Body of pancreas (tissue), 4 donors: ENCODE data around the gene CLEC17A.

Experiments
- CTCF ChIP-seq, 7 experiments: fragments of 450-650 bp in 4 of 7; fragments of 200-600 bp in 3 of 7; sonication (generic) in 3 of 7; IDR thresholded peaks; one replicate each; pipeline ENCODE4 v1.5.1; 2016 to 2019; ENCODE audit warnings: antibody characterized with exemption in 7 of 7
- POLR2A ChIP-seq, 3 donors: fragments of 450-650 bp; IDR thresholded peaks; one replicate each; pipeline ENCODE4 v1.6.1; 2016; ENCODE audit warnings: antibody characterized with exemption in 3 of 3, mild to moderate bottlenecking in 2 of 3

DNA sequence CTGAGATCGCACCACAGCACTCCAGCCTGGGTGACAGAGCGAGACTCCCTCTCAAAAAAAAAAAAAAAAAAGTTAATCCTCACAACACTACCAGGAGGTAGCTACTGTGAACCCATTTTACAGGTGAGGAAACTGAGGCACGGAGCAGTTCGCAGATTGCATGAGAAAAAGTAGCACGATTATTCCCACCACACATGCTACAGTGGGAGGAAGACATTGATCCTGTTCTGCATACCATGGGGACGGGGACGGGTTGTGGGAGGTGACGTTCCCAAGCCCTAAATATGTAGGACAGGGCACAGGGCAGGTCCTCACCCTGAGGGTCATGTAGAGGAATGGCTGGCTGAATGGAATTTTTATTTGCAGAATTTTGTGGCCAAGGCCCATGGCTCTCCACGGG is 23.7 kb downstream of the CLEC17A start:
- no peak for TF ChIP-seq CTCF (IDR thresholded peaks at IDR 0.05)
- TF ChIP-seq POLR2A (IDR thresholded peaks at IDR 0.05) = no peak
